Activated CD4-positive, alpha-beta T cell treated with anti-CD3 and anti-CD28 coated beads, Interleukin-2, amount 50 U/mL, for 24 hours (primary cell): ENCODE results near the gene LEKR1.
"Not testable (repeated sequence)": the region's sequence is repeated elsewhere in the genome, so short reads cannot be mapped to it uniquely, and the experiment has no call there.

Experiments
- DNase-seq, 2 donors: peaks; one replicate each; pipeline ENCODE4 v3.0.0-alpha.2; 2020; ENCODE audit warnings: low read depth in 1 of 2, low spot score in 1 of 2

LEKR1 gene

GRCh38 chr3:156836701-156837100 lies 10.5 kb downstream of the LEKR1 start:
- DNase-seq, result no peak

DNA sequence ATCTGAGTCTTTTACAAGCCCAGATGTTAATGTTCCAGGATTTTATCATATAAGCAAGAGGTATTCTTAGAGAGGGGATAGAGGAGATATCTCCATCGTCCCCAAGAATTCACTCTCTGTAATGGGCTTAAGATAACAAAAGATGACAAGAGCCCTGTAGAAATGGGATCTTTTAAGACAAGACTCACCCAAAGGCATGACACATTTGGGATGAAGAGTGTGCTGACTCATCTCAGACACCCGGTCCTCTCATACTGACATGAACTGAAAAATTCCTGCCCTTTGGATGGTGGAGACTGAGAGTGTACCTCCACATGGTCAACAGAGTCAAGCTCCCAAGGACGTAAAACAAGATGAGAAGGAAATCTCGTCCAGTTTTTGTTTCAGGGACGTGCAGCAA lies 11.0 kb downstream of the LEKR1 start:
- DNase-seq, result no peak

- no peak for DNase-seq
These were observed 11.9 kb downstream of the LEKR1 start for GRCh38 chr3:156838035-156838434.

DNA sequence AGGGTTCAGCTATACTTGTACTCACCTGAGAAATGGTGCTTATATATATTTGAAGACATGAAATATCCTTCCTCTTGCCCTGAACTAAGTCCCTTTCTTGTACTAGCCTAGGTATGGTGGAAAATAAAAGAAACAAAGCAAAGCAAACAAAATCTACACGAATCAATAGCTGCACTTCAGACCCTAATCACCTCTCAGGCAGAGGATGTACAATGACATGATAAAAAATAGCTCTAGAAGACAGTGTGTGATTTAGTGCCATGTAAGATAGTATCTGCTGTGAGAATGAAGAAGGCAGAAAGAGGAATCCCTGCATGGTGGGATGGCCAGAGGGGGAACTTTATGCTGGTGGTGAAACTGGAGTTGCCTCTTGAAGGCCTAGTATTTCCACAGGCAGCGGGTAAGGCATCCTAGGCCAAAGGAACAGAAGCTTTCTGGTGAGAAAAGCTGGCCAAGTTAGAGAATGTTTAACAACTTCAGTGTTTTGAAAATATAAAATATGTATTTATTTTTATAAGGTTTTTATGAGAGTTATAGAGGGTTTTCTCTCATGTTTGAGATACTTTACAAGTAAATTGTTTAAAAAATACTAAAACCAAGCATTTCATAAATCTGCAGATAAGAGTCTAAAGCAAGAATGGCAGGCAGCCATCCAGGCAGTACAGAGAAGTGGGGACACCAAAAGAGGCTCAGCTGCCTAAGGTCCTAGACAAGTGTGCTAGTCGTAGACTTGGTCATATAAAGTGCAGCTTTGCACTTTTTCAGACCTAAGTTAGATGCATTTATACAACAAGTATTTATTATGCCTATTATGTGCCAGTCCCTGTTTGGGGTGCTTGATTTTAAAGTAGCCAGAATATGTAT lies 14.9 kb downstream of the LEKR1 start:
- no peak for DNase-seq

DNA sequence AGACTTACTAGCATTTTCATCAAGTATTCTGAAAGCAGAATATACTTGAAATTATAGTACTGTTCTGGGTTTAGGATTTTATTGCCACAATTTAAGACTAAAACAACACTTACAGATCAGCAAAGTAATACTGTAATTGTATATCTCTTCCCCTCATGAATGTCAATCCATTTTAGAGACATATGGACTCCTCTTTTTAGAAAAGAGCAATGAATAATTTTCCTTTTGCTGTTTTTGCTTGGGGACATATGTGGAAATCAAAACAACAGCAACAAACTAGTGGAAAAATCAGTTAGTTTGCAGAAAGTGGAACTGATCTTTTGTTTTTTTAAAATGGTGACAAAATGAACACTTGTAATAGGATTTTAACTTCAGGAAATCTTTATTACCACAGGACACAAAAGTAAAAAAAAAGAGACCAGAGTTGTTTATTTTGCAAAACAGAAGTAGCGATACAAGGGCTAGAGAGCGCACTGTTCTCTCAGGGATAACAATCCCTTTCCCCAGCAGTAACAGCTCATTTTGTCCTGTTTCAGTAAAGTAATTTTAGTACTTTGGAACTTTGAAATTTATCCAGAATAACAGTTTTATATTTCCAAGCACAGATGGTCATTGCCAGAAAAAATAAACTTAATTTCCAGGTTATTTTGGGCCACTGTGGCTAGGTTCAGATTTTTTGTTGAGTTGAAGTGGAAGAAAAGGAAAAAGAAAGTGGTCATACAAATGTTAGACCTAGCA lies 17.1 kb downstream of the LEKR1 start:
- DNase-seq, result no peak

DNA sequence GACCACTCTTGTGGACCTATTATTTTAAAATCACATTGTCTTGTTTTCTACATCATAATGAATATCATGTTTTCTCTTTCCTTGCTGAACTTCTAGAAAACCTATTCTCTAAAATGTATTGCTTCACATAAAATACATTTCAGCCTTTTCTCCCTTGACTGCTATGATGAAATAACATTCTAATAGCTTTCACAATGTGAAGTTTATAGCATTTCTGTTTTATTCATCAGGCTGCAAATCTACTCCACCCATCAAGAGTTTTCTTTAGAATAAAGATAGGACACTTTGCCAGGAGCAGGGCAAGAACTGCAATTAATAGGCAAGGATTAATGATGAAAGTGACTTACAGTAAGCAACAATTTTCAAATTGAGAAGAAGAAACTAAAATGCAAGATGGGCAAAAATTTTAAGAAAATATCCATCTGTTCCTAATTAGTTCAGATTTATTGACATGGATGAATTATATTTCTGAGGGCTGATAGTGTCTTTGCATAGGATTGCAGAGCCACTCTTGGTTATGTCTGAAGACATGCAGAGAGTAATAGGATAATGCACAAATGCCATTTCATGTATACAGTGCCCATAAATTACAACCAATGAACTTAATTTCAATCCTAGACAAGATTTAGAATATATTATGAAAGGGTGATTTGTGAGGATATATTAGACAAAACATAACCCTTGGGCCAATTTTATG lies 21.7 kb downstream of the LEKR1 start:
- DNase-seq, result no peak

- DNase-seq, result no peak
These were observed 33.4 kb downstream of the LEKR1 start for GRCh38 chr3:156859578-156859977.

DNA sequence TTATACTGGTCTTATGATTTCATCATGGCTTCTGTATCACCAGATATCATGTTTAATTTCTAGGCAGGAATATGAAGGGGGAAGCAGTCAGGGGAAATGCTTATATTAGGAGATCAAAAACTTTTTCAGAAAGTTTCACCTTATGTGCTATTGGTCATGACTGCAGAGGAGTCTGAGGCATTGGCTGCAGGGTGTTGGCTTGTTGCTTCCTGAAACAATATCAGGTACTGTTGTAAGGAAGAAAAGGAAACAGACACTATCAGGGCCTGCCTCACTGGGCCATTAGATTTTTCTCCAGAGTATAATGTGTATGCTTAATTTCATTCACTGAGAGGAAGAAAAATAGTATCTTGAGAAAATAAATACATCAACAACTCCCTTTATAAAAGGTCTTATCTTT lies 34.7 kb downstream of the LEKR1 start:
- DNase-seq, result no peak

GRCh38 chr3:156862338-156862737 lies 36.2 kb downstream of the LEKR1 start:
- no peak for DNase-seq

GRCh38 chr3:156865732-156866131 lies 39.6 kb downstream of the LEKR1 start:
- DNase-seq, result no peak

GRCh38 chr3:156867174-156867573 lies 41.0 kb downstream of the LEKR1 start:
- no peak for DNase-seq

DNA sequence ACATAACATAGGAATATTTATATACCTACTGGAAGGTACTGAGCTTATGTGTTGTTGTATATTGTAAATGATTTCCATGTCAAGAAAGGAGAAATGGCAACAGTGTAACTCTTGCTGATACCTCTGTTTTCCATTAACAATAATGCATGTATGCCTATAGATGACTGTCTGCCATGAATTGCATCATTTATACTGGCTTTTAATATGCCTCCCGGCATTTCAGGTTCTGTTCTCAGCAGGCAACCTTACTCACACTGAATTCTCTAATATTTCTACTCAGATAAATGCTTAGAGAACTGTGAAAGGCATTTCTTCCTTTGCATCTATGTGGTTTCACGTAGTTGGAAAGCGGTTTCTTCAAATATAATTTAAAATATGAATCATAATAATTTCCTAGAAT lies 41.8 kb downstream of the LEKR1 start:
- DNase-seq, result no peak

DNA sequence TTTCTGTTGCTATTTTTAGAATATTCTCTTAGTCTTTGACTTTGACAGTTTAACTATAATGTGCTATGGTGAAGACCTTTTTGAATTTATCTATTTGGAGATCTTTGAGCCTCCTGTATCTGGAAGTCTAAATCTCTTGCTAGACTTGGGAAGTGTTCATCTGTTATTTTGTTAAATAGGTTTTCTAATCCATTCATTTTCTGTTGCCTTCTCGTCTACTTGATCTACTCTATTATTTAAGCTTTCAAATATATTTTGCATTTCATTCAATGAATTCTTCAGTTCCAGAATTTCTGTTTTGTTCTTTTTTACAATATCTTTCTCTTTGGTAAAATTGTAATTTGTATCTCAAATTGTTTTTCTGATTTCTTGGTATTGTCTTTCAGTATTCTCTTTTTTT lies 47.8 kb downstream of the LEKR1 start:
- no peak for DNase-seq

DNA sequence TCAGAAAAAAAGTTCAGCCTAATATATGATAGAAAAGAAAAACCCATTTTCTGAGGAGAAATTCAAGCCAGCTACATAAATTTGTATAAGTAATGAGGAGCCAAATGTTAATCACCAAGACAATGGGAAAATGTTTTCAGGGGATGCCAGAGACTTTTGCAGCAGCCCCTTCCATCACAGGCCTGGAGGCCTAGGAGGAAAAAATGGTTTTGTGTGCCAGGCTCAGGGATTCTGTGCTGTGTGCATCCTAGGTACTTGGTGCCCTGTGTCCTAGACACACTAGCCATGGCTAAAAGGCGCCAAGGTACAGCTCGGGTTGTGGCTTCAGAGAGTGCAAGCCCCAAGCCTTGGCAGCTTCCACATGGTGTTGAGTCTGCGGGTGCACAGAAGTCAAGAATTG lies 53.3 kb downstream of the LEKR1 start:
- not testable (repeated sequence) for DNase-seq

GRCh38 chr3:156885761-156886160 lies 59.6 kb downstream of the LEKR1 start:
- no peak for DNase-seq

- DNase-seq, result no peak
These were observed 62.0 kb downstream of the LEKR1 start for GRCh38 chr3:156888176-156888575.

GRCh38 chr3:156888576-156888975 lies 62.4 kb downstream of the LEKR1 start:
- no peak for DNase-seq

DNA sequence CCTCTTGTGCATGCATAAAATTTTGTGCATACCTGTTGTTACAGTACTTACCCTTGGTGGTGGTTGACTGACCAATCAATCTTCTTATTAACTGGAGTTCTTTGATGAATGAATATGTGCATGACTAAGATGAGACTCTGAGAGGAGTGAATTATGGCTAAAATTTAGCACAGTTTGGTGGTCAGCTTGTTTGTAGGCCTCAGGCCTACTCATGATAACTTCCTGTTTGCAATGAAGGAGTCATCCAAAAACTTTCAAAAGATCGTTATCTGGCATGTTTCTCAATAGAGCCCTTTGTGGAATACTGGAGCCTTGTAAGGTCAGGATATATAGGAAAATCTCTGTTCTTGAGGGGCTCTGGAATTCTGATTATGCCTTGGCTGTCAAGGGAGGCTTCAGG lies 66.5 kb downstream of the LEKR1 start:
- DNase-seq, result no peak

DNA sequence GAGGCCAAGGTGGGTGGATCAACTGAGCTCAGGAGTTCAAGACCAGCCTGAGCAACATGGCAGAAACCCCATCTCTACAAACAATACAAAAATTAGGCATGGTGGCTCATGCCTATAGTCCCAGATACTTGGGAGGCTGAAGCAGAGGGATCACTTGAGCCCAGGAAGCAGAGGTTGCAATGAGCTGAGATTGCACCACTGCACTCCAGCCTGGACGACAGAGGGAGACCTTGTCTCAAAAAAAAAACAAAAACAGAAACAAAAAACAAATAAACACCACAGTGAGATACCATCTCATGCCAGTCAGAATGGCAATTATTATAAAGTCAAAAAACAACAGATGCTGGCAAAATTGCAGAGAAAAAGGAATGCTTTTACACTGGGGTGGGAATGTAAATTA lies 69.2 kb downstream of the LEKR1 start:
- not testable (repeated sequence) for DNase-seq

- not testable (repeated sequence) for DNase-seq
These were observed 71.7 kb downstream of the LEKR1 start for GRCh38 chr3:156897851-156898250.

- no peak for DNase-seq
These were observed 72.2 kb downstream of the LEKR1 start for GRCh38 chr3:156898296-156898880.

DNA sequence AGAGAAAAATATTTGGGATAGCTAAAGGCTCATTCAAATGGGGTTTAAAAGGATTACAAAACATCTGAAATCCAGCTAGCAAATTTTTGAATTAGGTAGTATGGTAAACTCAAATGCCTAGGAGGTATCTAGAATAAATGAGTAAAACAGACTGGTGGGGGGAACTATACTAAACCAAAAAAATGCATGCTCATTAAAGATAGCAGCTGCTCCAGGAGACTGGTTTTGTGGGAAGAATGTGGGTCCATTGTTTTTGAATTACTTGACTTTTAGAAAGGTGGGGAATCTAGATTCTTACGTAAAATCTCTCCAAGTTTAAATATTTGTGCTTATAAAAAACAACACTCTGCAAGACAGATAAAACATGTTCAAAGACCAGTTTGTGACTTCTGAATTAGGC lies 73.8 kb downstream of the LEKR1 start:
- no peak for DNase-seq
